ENCODE results near the gene OR13C4. TPM values are rescaled to one million over a fixed set of nuclear protein-coding genes. Genes with fewer than 3 reads are reported as not detected.

Gene OR13C4
- total and polyA plus RNA-seq, 2 of the 4 experiments (the other 2 are of a cell fraction): not detected

GRCh38 chr9:104556830-104557634, 30.0 kb upstream of the OR13C4 start:
- Histone ChIP-seq H3K14ac (replicated peaks; ENCODE audit: low read depth, low read length) (no peak overlapping the region), H3K79me1 (ENCODE audit: low read depth in 1 of 2, low read length in 2 of 2) (no peaks in the 10 kb centered on the region), H2BK20ac (ENCODE audit: low read depth, low read length) (no peak overlapping the region), H3K9me1 (ENCODE audit: insufficient read depth, low read length) (no peaks in the 10 kb centered on the region), H3K4me2 (ENCODE audit: low read depth, low read length) (no peak overlapping the region), H3K9me3 (ENCODE audit: control insufficient read depth, insufficient read depth, low read length) (peaks cover 3% of the 10 kb centered on the region; the same call in 1 of the 2 replicates), H3K9ac (ENCODE audit: low read depth, low read length) (no peak overlapping the region), H3K23ac (ENCODE audit: low read depth, low read length) (no peak overlapping the region), H4K5ac (ENCODE audit: low read depth, low read length) (no peak overlapping the region), H2BK5ac (ENCODE audit: low read depth, low read length, poor library complexity, severe bottlenecking) (no peak overlapping the region), H3K18ac (ENCODE audit: low read depth, low read length) (no peak overlapping the region), H3K4me1 (ENCODE audit: control insufficient read depth, insufficient read depth, low read length) (no peaks in the 10 kb centered on the region), H4K8ac (ENCODE audit: low read depth in 2 of 2, low read length in 2 of 2) (no peak overlapping the region), H2BK120ac (ENCODE audit: low read depth, low read length) (no peak overlapping the region), H4K91ac (ENCODE audit: insufficient read depth, low read depth, low read length) (no peak overlapping the region), H3K4ac (ENCODE audit: low read depth, low read length) (no peak overlapping the region), H3K27ac (ENCODE audit: insufficient read depth, low read length) (no peak overlapping the region), H2AK9ac (replicated peaks; ENCODE audit: low read depth, low read length, poor library complexity) (no peak overlapping the region), H2BK15ac (ENCODE audit: low read depth, low read length) (no peak overlapping the region), H3K56ac (ENCODE audit: extremely low read depth, insufficient read depth, low read length) (no peak overlapping the region), H2AFZ (replicated peaks; ENCODE audit: low read length, poor library complexity) (no peak overlapping the region), H3K36me3 (ENCODE audit: control insufficient read depth, insufficient read depth, low read length) (no peaks in the 10 kb centered on the region), H3K27me3 (ENCODE audit: control insufficient read depth, insufficient read depth, low read length) (no peaks in the 10 kb centered on the region), H2AK5ac (ENCODE audit: low read depth, low read length) (no peak overlapping the region), H3K4me3 (ENCODE audit: insufficient read depth, low read depth, low read length) (no peak overlapping the region), H4K20me1 (ENCODE audit: insufficient read depth, low read length) (no peaks in the 10 kb centered on the region)
- BruUV-seq (replicated peaks): no TSS peak
- WGBS, 2 experiments (ENCODE audit: extremely low coverage in 2 of 2, insufficient read length in 1 of 2): 0% methylated on average over 2 of the region's 8 CpGs; no CpG with 5 or more reads in 1 of the 2 experiments
- DNase-seq (no peak), ATAC-seq (ENCODE audit: low read depth) (no peak)
- intact Hi-C loops (cut with micrococcal nuclease): no loop called here
- POLR2A ChIA-PET (ENCODE audit: unreplicated experiment): no interaction called here
- CTCF ChIA-PET: no interaction called here
- dilution Hi-C loops (cut with HindIII; ENCODE audit: low sequenced_read_pairs, unreplicated experiment): no loop called here
- TF ChIP-seq CHD1 (IDR thresholded peaks at IDR 0.05; ENCODE audit: low read depth, low read length): no peak
- no peak for TF ChIP-seq BHLHE40 (IDR thresholded peaks at IDR 0.05; ENCODE audit: low read depth, low read length)
- in situ Hi-C loops (cut with MboI; ENCODE audit: low sequenced_read_pairs): no loop called here

Data from IMR-90 (cell line).